A549 (cell line): ENCODE measurements around the gene GDF2. TPM values are rescaled to one million over a fixed set of nuclear protein-coding genes. Genes with fewer than 3 reads are reported as not detected.

Experiments used
- ATAC-seq, 2 experiments: fragments of 200-7000 bp in 1 of 2; fragments of >200 bp in 1 of 2; cut with Nextera tagmentation in 1 of 2; cut with Tn5 transposase in 1 of 2; 3 replicates each; pipeline versions ENCODE4 v1.8.0 to v1.9.1; 2018 to 2020; ENCODE audit warnings: mild to moderate bottlenecking in 1 of 2, moderate library complexity in 1 of 2
- CTCF ChIA-PET: fragments of 300-600 bp; sonication (Branson Sonifier 250); formaldehyde crosslinking; extraction: SDS; loops from one replicate; lab custom pipeline; 2021; ENCODE audit warnings: antibody characterized with exemption, inconsistent platforms; lab: Yijun Ruan, JAX
- POLR2A ChIA-PET: fragments of 350-600 bp; formaldehyde crosslinking; extraction: SDS; loops from one replicate; lab custom pipeline; 2021; ENCODE audit warnings: antibody characterized with exemption, inconsistent platforms; lab: Yijun Ruan, JAX
- DNase-seq, 2 experiments: peaks; one replicate each; pipeline versions ENCODE4 v3.0.0 to v3.0.0-alpha.2; 2011 to 2016; ENCODE audit warnings: low read depth in 1 of 2, low spot score in 1 of 2
- FAIRE-seq: peaks from 2 replicates; lab custom pipeline; 2011; peaks lifted over from hg19 to GRCh38; lab: Jason Lieb, UNC
- H3K27ac ChIP-seq, 2 experiments: fragments of >200 bp; sonication (Bioruptor Twin); formaldehyde crosslinking; 3 replicates each; pipeline ENCODE4 v1.5.1; 2016 to 2017
- H3K4me1 ChIP-seq: fragments of >200 bp; sonication (Bioruptor Twin); formaldehyde crosslinking; 3 replicates; pipeline ENCODE4 v1.6.1; 2016
- H3K4me2 ChIP-seq: fragments of >200 bp; sonication (Bioruptor Twin); formaldehyde crosslinking; 3 replicates; pipeline ENCODE4 v1.6.1; 2016
- H3K4me3 ChIP-seq: fragments of >200 bp; sonication (Bioruptor Twin); formaldehyde crosslinking; 3 replicates; pipeline ENCODE4 v1.5.1; 2016
- H3K9me3 ChIP-seq: fragments of >200 bp; sonication (Bioruptor Twin); formaldehyde crosslinking; 3 replicates; pipeline ENCODE4 v1.6.1; 2016
- BHLHE40 ChIP-seq: IDR thresholded peaks from 2 replicates; pipeline ENCODE4 v1.6.1; 2012; ENCODE audit warnings: low read depth, low read length, inconsistent platforms
- CBX2 ChIP-seq: fragments of 200-600 bp; sonication (generic); IDR thresholded peaks from 2 replicates; pipeline ENCODE4 v1.6.1; 2016; ENCODE audit warnings: low read depth, mild to moderate bottlenecking, borderline replicate concordance
- CEBPB ChIP-seq, 2 experiments: fragments of >200 bp in 1 of 2; sonication (Bioruptor Twin) in 1 of 2; formaldehyde crosslinking in 1 of 2; IDR thresholded peaks; 2 replicates each; pipeline ENCODE4 v1.6.1; 2012 to 2016
- FOSL2 ChIP-seq, 2 experiments: fragments of 450-650 bp in 1 of 2; fragments of >200 bp in 1 of 2; sonication (Bioruptor Twin) in 1 of 2; formaldehyde crosslinking; IDR thresholded peaks; 2 replicates each; pipeline versions ENCODE4 v1.5.0 to v1.6.1; 2016 to 2020; ENCODE audit warnings: mild to moderate bottlenecking in 1 of 2, moderate library complexity in 1 of 2
- HOXB5 ChIP-seq: fragments of 250-450 bp; sonication (Bioruptor Pico); IDR thresholded peaks from 2 replicates; pipeline ENCODE4 v1.5.0; 2020; ENCODE audit warnings: mild to moderate bottlenecking, moderate library complexity
- JUN ChIP-seq, 2 experiments: fragments of >200 bp; sonication (Bioruptor Twin); formaldehyde crosslinking; IDR thresholded peaks; 2 replicates in 1 of 2; 3 replicates in 1 of 2; pipeline ENCODE4 v1.6.1; 2016 to 2017
- MAFK ChIP-seq: fragments of 450-650 bp; IDR thresholded peaks from 2 replicates; pipeline ENCODE4 v1.6.1; 2014; ENCODE audit not compliant: partially characterized antibody
- MAZ ChIP-seq: fragments of 150-350 bp; IDR thresholded peaks from 2 replicates; pipeline ENCODE4 v1.6.1; 2014; ENCODE audit warnings: antibody characterized with exemption, low read depth, low read length, borderline replicate concordance
- MYC ChIP-seq: IDR thresholded peaks from 2 replicates; pipeline ENCODE4 v1.6.1; 2012; ENCODE audit warnings: mild to moderate bottlenecking, inconsistent platforms, low read length, improper control_type of control experiment, borderline replicate concordance
- NFE2L2 ChIP-seq: fragments of 150-350 bp; conservative IDR thresholded peaks from 2 replicates; pipeline ENCODE4 v1.6.1; 2014; ENCODE audit warnings: low read length
- NPAS2 ChIP-seq: fragments of 250-450 bp; sonication (Bioruptor Pico); IDR thresholded peaks from 2 replicates; pipeline ENCODE4 v1.8.0; 2022; ENCODE audit warnings: mild to moderate bottlenecking, moderate library complexity, borderline replicate concordance
- POLR2AphosphoS2 ChIP-seq: conservative IDR thresholded peaks from 2 replicates; pipeline ENCODE4 v1.6.1; 2012; ENCODE audit warnings: low read length, improper control_type of control experiment, inconsistent platforms
- RAD21 ChIP-seq, 2 experiments: fragments of >200 bp in 1 of 2; sonication (Bioruptor Twin) in 1 of 2; formaldehyde crosslinking in 1 of 2; IDR thresholded peaks in 1 of 2; conservative IDR thresholded peaks in 1 of 2; 2 replicates in 1 of 2; 3 replicates in 1 of 2; pipeline ENCODE4 v1.6.1; 2012 to 2018; ENCODE audit warnings: inconsistent platforms in 1 of 2
- RNF2 ChIP-seq: fragments of 200-600 bp; sonication (generic); IDR thresholded peaks from 2 replicates; pipeline ENCODE4 v1.6.1; 2016; ENCODE audit warnings: low read depth, mild to moderate bottlenecking, antibody characterized with exemption, moderate library complexity, borderline replicate concordance
- SMC3 ChIP-seq: fragments of >200 bp; sonication (Bioruptor Twin); formaldehyde crosslinking; IDR thresholded peaks from 3 replicates; pipeline ENCODE4 v1.6.1; 2018; ENCODE audit warnings: inconsistent platforms
- TP53 ChIP-seq: fragments of 250-450 bp; sonication (Bioruptor Pico); IDR thresholded peaks from 2 replicates; pipeline ENCODE4 v1.5.0; 2021; ENCODE audit warnings: mild to moderate bottlenecking, moderate library complexity
- ZC3H11A ChIP-seq: fragments of 450-650 bp; IDR thresholded peaks from 2 replicates; pipeline ENCODE4 v1.6.1; 2014; ENCODE audit warnings: antibody characterized with exemption, mild to moderate bottlenecking
- ZSCAN20 ChIP-seq: fragments of 250-450 bp; sonication (Bioruptor Pico); IDR thresholded peaks from 2 replicates; pipeline ENCODE4 v1.8.0; 2022; ENCODE audit warnings: mild to moderate bottlenecking, moderate library complexity
- WGBS: methylation state at CpG from one replicate; pipeline ENCODE4 v1.1.6; 2017; ENCODE audit errors: missing lambda C conversion rate; 5-methylcytosine and 5-hydroxymethylcytosine counted together
- polyA plus RNA-seq, 4 experiments: library from polyadenylated mRNA; depleted of rRNA in 3 of 4; stranded (reverse); fragments of >200 nt; fragmentation: RNase III in 1 of 4; extraction: RNeasy Plus Mini Kit Qiagen cat#74134 plus additional on column Dnase treatment in 1 of 4; gene quantifications; 2 replicates in 3 of 4; 3 replicates in 1 of 4; pipeline ENCODE4 v1.2.3, GENCODE V29; 2011 to 2017
- TF ChIP-seq, protein P1 (sequence below): fragments of 450-650 bp; IDR thresholded peaks from 2 replicates; pipeline ENCODE4 v1.6.1; 2014; ENCODE audit warnings: antibody characterized with exemption
- TF ChIP-seq, protein P2 (sequence below): fragments of >200 bp; sonication (Bioruptor Twin); formaldehyde crosslinking; IDR thresholded peaks from 2 replicates; pipeline ENCODE4 v1.6.1; 2016
- TF ChIP-seq, protein P3 (sequence below): fragments of >200 bp; sonication (Bioruptor Twin); formaldehyde crosslinking; IDR thresholded peaks from 3 replicates; pipeline ENCODE4 v1.5.1; 2016
- TF ChIP-seq, protein P4 (sequence below): fragments of 250-450 bp; sonication (Bioruptor Pico); IDR thresholded peaks from 2 replicates; pipeline ENCODE4 v1.5.0; 2021; ENCODE audit warnings: mild to moderate bottlenecking, moderate library complexity, borderline replicate concordance

Gene GDF2
- polyA plus RNA-seq, 2 of the 4 experiments (the other 2 are of a cell fraction) = not detected

DNA sequence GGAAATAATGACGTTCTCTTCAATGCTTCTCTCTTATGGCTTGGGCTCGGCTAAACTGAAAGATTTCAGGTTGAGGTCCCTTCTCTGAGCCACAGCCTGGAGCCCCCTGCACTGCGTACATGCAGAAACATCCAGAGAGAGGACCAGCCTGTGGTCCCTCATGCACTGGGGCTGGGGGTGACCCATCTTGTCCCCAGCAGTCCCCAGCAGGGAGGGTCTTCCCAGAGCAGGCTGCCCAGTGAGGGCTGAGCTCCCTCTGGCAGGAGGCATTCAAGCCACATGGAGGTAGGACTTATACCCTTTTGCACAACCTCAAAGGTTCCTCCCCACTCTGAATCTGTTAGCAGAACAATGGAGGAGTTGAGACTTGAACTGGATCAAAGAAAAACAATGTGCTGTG lies 14.9 kb upstream of the GDF2 start:
- H3K4me3 ChIP-seq = no peak overlapping the region
- FAIRE-seq (no peak), DNase-seq (no peak), ATAC-seq (no peak)
- H3K27ac ChIP-seq = no peak overlapping the region
- WGBS = 26% methylated on average over 3 of the region's 3 CpGs
- no peaks in the 10 kb centered on the region for H3K4me1 ChIP-seq
- ChIA-PET POLR2A (no interaction called here), CTCF (interaction anchor here (1.0 to 2.4 kb wide), 5 partner anchors 10 to 283 kb away, joined by 3 to 10 read pairs (median 4); no protein-coding TSS in a partner anchor)
- no peaks in the 10 kb centered on the region for H3K9me3 ChIP-seq
- TF ChIP-seq TP53 (no peak), ZSCAN20 (CRISPR knock-in tag) (no peak), JUN (IDR thresholded peaks at IDR 0.05) (no peak), NFE2L2 (no peak), FOSL2 (IDR thresholded peaks at IDR 0.05) (no peak), FOSL2 (CRISPR knock-in tag; IDR thresholded peaks at IDR 0.05) (no peak)
- no peak overlapping the region for H3K4me2 ChIP-seq

DNA sequence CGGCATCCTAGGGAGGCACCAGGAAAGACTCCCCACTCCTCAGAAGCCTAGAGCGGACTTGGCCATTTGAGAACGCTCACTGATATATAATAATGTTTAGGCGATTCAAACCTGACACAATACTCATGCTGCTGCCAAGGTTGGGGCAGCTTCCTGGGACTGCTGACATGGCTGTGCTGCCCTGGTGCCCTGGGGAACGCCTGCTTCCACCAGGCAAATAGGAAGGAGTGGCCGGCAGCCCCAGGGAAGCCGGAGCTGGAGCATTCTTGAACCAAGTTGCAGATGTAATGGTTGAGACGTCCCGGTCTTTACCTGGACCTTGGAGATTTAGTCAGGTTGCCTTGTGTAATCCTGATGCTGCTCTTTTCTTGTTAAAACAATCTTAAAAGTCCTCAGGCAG lies 13.5 kb upstream of the GDF2 start:
- no peak for FAIRE-seq
- no peaks in the 10 kb centered on the region for H3K4me1 ChIP-seq
- H3K4me3 ChIP-seq = no peak overlapping the region

DNA sequence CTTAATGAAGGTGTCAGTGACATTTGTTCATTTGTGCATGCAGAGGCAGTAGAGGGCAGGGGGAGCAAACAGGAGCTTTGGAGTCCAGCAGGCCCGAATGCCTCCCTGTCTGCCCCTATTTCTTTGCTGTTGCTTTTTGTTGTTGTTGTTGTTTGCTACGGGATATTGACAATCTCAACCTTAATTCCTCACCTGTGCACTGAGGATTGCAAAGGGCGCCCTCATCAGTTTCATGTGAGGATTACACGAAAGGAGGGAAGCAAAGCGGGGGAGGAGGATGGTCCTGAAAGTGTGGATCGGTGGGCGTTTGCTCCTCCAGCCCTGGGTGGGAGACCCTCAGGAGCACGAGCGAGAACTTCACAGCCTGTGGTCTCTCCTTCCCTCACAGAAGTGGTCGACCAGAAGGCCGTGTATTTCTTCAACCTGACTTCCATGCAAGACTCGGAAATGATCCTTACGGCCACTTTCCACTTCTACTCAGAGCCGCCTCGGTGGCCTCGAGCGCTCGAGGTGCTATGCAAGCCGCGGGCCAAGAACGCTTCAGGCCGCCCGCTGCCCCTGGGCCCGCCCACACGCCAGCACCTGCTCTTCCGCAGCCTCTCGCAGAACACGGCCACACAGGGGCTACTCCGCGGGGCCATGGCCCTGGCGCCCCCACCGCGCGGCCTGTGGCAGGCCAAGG lies 12.7 kb upstream of the GDF2 start:
- DNase-seq (no peak), ATAC-seq (no peak), FAIRE-seq (no peak)
- H3K4me1 ChIP-seq = no peaks in the 10 kb centered on the region
- TF ChIP-seq RAD21 (conservative IDR thresholded peaks at IDR 0.05 in 1 of 2, IDR thresholded peaks at IDR 0.05 in 1 of 2) (peak in 1 of 2 experiments; percentile 35; a peak in 2 of 5 replicates), CEBPB (IDR thresholded peaks at IDR 0.05) (no peak), POLR2AphosphoS2 (no peak), RNF2 (no peak), SMC3 (0 out of 3 replicates have a peak, but pooled peaks have one; percentile 7), HOXB5 (CRISPR knock-in tag) (no peak), BHLHE40 (no peak), TP53 (no peak), NPAS2 (no peak), MAFK (no peak)
- TF ChIP-seq, protein P1, sequence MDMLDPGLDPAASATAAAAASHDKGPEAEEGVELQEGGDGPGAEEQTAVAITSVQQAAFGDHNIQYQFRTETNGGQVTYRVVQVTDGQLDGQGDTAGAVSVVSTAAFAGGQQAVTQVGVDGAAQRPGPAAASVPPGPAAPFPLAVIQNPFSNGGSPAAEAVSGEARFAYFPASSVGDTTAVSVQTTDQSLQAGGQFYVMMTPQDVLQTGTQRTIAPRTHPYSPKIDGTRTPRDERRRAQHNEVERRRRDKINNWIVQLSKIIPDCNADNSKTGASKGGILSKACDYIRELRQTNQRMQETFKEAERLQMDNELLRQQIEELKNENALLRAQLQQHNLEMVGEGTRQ = no peak
- TF ChIP-seq, protein P2, sequence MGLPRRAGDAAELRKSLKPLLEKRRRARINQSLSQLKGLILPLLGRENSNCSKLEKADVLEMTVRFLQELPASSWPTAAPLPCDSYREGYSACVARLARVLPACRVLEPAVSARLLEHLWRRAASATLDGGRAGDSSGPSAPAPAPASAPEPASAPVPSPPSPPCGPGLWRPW = no peak
- TF ChIP-seq, protein P3, sequence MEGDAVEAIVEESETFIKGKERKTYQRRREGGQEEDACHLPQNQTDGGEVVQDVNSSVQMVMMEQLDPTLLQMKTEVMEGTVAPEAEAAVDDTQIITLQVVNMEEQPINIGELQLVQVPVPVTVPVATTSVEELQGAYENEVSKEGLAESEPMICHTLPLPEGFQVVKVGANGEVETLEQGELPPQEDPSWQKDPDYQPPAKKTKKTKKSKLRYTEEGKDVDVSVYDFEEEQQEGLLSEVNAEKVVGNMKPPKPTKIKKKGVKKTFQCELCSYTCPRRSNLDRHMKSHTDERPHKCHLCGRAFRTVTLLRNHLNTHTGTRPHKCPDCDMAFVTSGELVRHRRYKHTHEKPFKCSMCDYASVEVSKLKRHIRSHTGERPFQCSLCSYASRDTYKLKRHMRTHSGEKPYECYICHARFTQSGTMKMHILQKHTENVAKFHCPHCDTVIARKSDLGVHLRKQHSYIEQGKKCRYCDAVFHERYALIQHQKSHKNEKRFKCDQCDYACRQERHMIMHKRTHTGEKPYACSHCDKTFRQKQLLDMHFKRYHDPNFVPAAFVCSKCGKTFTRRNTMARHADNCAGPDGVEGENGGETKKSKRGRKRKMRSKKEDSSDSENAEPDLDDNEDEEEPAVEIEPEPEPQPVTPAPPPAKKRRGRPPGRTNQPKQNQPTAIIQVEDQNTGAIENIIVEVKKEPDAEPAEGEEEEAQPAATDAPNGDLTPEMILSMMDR = peak; percentile 18; the same call in 1 of the 3 replicates
- ChIA-PET CTCF (interaction anchor here (1.0 to 8.2 kb wide), 5 partner anchors 14 to 285 kb away, joined by 3 to 213 read pairs (median 68); partner anchors contain the start of gene GDF2), POLR2A (no interaction called here)
- 51% methylated on average over 34 of the region's 34 CpGs for WGBS
- H3K27ac ChIP-seq = no peak overlapping the region
- H3K9me3 ChIP-seq = no peaks in the 10 kb centered on the region
- H3K4me3 ChIP-seq = no peak overlapping the region
- H3K4me2 ChIP-seq = no peak overlapping the region

More for the DNA sequence above, 13.5 kb upstream of the GDF2 start:
- Histone ChIP-seq H3K4me2 (no peak overlapping the region), H3K27ac (no peak overlapping the region), H3K9me3 (no peaks in the 10 kb centered on the region)
- no peak for ATAC-seq
- no peak for DNase-seq
- ChIA-PET POLR2A (no interaction called here), CTCF (interaction anchor here (1.0 to 8.2 kb wide), 3 partner anchors 226 to 284 kb away, joined by 3 to 213 read pairs (median 10); no protein-coding TSS in a partner anchor)
- TF ChIP-seq, protein P4, sequence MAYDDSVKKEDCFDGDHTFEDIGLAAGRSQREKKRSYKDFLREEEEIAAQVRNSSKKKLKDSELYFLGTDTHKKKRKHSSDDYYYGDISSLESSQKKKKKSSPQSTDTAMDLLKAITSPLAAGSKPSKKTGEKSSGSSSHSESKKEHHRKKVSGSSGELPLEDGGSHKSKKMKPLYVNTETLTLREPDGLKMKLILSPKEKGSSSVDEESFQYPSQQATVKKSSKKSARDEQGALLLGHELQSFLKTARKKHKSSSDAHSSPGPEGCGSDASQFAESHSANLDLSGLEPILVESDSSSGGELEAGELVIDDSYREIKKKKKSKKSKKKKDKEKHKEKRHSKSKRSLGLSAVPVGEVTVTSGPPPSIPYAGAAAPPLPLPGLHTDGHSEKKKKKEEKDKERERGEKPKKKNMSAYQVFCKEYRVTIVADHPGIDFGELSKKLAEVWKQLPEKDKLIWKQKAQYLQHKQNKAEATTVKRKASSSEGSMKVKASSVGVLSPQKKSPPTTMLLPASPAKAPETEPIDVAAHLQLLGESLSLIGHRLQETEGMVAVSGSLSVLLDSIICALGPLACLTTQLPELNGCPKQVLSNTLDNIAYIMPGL (CRISPR knock-in tag) = no peak
- TF ChIP-seq MYC (no peak), MAZ (no peak), CBX2 (no peak), ZC3H11A (no peak)
- WGBS = 51% methylated on average over 8 of the region's 9 CpGs
